SK-N-SH (cell line): ENCODE results near the gene PRTFDC1.

Source experiments
- CHD2 ChIP-seq: fragments of 150-350 bp; IDR thresholded peaks from 2 replicates; pipeline ENCODE4 v1.6.1; 2018; ENCODE audit warnings: low read length; ENCODE audit not compliant: partially characterized antibody
- EZH2phosphoT487 ChIP-seq: fragments of 200-600 bp; sonication (generic); IDR thresholded peaks from 2 replicates; pipeline ENCODE4 v1.6.1; 2017; ENCODE audit warnings: low read depth, mixed run types, mild to moderate bottlenecking, antibody characterized with exemption, moderate library complexity, borderline replicate concordance
- FOSL2 ChIP-seq: IDR thresholded peaks from 2 replicates; pipeline ENCODE4 v1.4.0; 2012; ENCODE audit warnings: low read depth, mild to moderate bottlenecking, moderate library complexity, borderline replicate concordance
- MXI1 ChIP-seq: IDR thresholded peaks from 2 replicates; pipeline ENCODE4 v1.6.1; 2012; ENCODE audit warnings: mild to moderate bottlenecking, low read depth, low read length, improper control_type of control experiment
- POLR2AphosphoS5 ChIP-seq: IDR thresholded peaks from 2 replicates; pipeline ENCODE4 v1.6.1; 2012; ENCODE audit warnings: low read depth, low read length
- RAD21 ChIP-seq: IDR thresholded peaks from 2 replicates; pipeline ENCODE4 v1.6.1; 2012; ENCODE audit warnings: mild to moderate bottlenecking, low read length
- RXRA ChIP-seq: IDR thresholded peaks from 2 replicates; pipeline ENCODE4 v1.4.0; 2012; ENCODE audit warnings: low read depth, mild to moderate bottlenecking, borderline replicate concordance
- TAF1 ChIP-seq: IDR thresholded peaks from 2 replicates; pipeline ENCODE4 v1.6.1; 2012; ENCODE audit warnings: low read depth, mild to moderate bottlenecking, low read length, moderate library complexity, borderline replicate concordance
- TF ChIP-seq, protein P1 (sequence below): fragments of 200-600 bp; sonication (generic); IDR thresholded peaks from 2 replicates; pipeline ENCODE4 v1.6.1; 2017; ENCODE audit warnings: antibody characterized with exemption, mild to moderate bottlenecking, moderate library complexity
- TF ChIP-seq, protein P2 (sequence below): fragments of 150-350 bp; IDR thresholded peaks from 2 replicates; pipeline ENCODE4 v1.6.1; 2017; ENCODE audit warnings: antibody characterized with exemption, low read length, low read depth, borderline replicate concordance
- TF ChIP-seq, protein P3 (sequence below): IDR thresholded peaks from 2 replicates; pipeline ENCODE4 v1.4.0; 2012; ENCODE audit warnings: low read depth, borderline replicate concordance
- TF ChIP-seq, protein P4 (sequence below): IDR thresholded peaks from 2 replicates; pipeline ENCODE4 v1.4.0; 2012; ENCODE audit warnings: low read depth
- TF ChIP-seq, protein P5 (sequence below): IDR thresholded peaks from 2 replicates; pipeline ENCODE4 v1.4.0; 2012; ENCODE audit warnings: low read depth, borderline replicate concordance
- TF ChIP-seq, protein P6 (sequence below): IDR thresholded peaks from 2 replicates; pipeline ENCODE4; 2012

DNA sequence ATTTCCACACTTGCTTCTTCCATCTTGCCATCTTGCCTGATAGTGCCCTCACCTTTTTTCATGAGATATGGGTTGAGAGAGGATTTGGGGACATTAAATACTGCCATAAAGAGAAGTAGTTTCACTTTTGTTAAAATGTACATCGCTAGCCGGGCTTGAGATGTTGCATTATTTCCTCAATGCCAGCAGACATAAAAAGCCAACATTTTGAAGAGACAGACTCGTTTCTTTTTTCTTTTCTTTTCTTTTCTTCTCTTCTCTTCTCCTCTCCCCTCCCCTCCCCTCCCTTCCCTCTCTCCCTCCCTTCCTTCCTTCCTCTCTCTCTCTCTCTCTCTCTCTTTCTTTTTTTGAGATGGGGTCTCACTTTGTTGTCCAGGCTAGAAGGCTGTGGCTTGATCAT, 45.6 kb upstream of the PRTFDC1 start:
- TF ChIP-seq, protein P1, sequence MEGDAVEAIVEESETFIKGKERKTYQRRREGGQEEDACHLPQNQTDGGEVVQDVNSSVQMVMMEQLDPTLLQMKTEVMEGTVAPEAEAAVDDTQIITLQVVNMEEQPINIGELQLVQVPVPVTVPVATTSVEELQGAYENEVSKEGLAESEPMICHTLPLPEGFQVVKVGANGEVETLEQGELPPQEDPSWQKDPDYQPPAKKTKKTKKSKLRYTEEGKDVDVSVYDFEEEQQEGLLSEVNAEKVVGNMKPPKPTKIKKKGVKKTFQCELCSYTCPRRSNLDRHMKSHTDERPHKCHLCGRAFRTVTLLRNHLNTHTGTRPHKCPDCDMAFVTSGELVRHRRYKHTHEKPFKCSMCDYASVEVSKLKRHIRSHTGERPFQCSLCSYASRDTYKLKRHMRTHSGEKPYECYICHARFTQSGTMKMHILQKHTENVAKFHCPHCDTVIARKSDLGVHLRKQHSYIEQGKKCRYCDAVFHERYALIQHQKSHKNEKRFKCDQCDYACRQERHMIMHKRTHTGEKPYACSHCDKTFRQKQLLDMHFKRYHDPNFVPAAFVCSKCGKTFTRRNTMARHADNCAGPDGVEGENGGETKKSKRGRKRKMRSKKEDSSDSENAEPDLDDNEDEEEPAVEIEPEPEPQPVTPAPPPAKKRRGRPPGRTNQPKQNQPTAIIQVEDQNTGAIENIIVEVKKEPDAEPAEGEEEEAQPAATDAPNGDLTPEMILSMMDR: no peak
- TF ChIP-seq POLR2AphosphoS5 (no peak), TAF1 (no peak), RXRA (no peak), RAD21 (no peak), FOSL2 (no peak), MXI1 (no peak), EZH2phosphoT487 (no peak), CHD2 (no peak)
- TF ChIP-seq, protein P2, sequence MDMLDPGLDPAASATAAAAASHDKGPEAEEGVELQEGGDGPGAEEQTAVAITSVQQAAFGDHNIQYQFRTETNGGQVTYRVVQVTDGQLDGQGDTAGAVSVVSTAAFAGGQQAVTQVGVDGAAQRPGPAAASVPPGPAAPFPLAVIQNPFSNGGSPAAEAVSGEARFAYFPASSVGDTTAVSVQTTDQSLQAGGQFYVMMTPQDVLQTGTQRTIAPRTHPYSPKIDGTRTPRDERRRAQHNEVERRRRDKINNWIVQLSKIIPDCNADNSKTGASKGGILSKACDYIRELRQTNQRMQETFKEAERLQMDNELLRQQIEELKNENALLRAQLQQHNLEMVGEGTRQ: no peak
- TF ChIP-seq, protein P3, sequence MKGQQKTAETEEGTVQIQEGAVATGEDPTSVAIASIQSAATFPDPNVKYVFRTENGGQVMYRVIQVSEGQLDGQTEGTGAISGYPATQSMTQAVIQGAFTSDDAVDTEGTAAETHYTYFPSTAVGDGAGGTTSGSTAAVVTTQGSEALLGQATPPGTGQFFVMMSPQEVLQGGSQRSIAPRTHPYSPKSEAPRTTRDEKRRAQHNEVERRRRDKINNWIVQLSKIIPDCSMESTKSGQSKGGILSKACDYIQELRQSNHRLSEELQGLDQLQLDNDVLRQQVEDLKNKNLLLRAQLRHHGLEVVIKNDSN: no peak
- TF ChIP-seq, protein P4, sequence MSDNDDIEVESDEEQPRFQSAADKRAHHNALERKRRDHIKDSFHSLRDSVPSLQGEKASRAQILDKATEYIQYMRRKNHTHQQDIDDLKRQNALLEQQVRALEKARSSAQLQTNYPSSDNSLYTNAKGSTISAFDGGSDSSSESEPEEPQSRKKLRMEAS: no peak
- TF ChIP-seq, protein P5, sequence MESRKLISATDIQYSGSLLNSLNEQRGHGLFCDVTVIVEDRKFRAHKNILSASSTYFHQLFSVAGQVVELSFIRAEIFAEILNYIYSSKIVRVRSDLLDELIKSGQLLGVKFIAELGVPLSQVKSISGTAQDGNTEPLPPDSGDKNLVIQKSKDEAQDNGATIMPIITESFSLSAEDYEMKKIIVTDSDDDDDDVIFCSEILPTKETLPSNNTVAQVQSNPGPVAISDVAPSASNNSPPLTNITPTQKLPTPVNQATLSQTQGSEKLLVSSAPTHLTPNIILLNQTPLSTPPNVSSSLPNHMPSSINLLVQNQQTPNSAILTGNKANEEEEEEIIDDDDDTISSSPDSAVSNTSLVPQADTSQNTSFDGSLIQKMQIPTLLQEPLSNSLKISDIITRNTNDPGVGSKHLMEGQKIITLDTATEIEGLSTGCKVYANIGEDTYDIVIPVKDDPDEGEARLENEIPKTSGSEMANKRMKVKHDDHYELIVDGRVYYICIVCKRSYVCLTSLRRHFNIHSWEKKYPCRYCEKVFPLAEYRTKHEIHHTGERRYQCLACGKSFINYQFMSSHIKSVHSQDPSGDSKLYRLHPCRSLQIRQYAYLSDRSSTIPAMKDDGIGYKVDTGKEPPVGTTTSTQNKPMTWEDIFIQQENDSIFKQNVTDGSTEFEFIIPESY: no peak
- TF ChIP-seq, protein P6, sequence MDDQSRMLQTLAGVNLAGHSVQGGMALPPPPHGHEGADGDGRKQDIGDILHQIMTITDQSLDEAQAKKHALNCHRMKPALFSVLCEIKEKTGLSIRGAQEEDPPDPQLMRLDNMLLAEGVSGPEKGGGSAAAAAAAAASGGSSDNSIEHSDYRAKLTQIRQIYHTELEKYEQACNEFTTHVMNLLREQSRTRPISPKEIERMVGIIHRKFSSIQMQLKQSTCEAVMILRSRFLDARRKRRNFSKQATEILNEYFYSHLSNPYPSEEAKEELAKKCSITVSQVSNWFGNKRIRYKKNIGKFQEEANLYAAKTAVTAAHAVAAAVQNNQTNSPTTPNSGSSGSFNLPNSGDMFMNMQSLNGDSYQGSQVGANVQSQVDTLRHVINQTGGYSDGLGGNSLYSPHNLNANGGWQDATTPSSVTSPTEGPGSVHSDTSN: no peak
